HepG2 (cell line): ENCODE results near the gene ATXN1L. TPM values are rescaled to one million over a fixed set of nuclear protein-coding genes. Genes with fewer than 3 reads are reported as not detected.

Source experiments
- CBX1 ChIP-seq: IDR thresholded peaks from one replicate; pipeline ENCODE4 v1.6.1; 2016; ENCODE audit warnings: antibody characterized with exemption, low read depth
- CREM ChIP-seq, 2 experiments: sonication (generic) in 1 of 2; formaldehyde crosslinking in 1 of 2; IDR thresholded peaks; 2 replicates each; pipeline versions ENCODE4 v1.4.0 to v1.6.1; 2016 to 2020; ENCODE audit warnings: antibody characterized with exemption in 1 of 2, mild to moderate bottlenecking in 1 of 2, missing genetic modification reagents in 1 of 2
- HMG20B ChIP-seq: conservative IDR thresholded peaks from 2 replicates; pipeline ENCODE4 v1.6.1; 2016; ENCODE audit warnings: missing genetic modification reagents, missing compliant biosample characterization
- NBN ChIP-seq: fragments of 450-650 bp; conservative IDR thresholded peaks from 2 replicates; pipeline ENCODE4 v1.6.1; 2017
- RBM39 ChIP-seq: fragments of 200-400 bp; formaldehyde crosslinking; IDR thresholded peaks from one replicate; pipeline ENCODE4 v1.6.1; 2018; ENCODE audit warnings: antibody characterized with exemption, mild to moderate bottlenecking, low read depth, low read length; ENCODE audit not compliant: poor library complexity, severe bottlenecking
- SETDB1 ChIP-seq: sonication (generic); formaldehyde crosslinking; IDR thresholded peaks from 2 replicates; pipeline ENCODE4 v1.5.1; 2020; ENCODE audit warnings: missing genetic modification reagents, mild to moderate bottlenecking, borderline replicate concordance
- SRY ChIP-seq: sonication (generic); formaldehyde crosslinking; IDR thresholded peaks from 2 replicates; pipeline ENCODE4 v1.8.0; 2022; ENCODE audit warnings: mild to moderate bottlenecking, missing genetic modification reagents
- TP53 ChIP-seq: sonication (generic); formaldehyde crosslinking; conservative IDR thresholded peaks from 2 replicates; pipeline ENCODE4 v1.4.0; 2020; ENCODE audit warnings: missing genetic modification reagents
- ZNF234 ChIP-seq: sonication (generic); formaldehyde crosslinking; conservative IDR thresholded peaks from 2 replicates; pipeline ENCODE4 v1.5.1; 2020; ENCODE audit warnings: mild to moderate bottlenecking, missing genetic modification reagents
- ZNF430 ChIP-seq: sonication (generic); formaldehyde crosslinking; IDR thresholded peaks from 2 replicates; pipeline ENCODE4 v1.9.0; 2021; ENCODE audit warnings: mild to moderate bottlenecking, missing genetic modification reagents
- ZNF460 ChIP-seq: sonication (generic); formaldehyde crosslinking; IDR thresholded peaks from 2 replicates; pipeline ENCODE4 v1.5.1; 2020; ENCODE audit warnings: missing genetic modification reagents, mild to moderate bottlenecking, borderline replicate concordance
- ZNF780A ChIP-seq: sonication (generic); formaldehyde crosslinking; IDR thresholded peaks from 2 replicates; pipeline ENCODE4 v1.8.0; 2022; ENCODE audit warnings: mild to moderate bottlenecking, missing genetic modification reagents, moderate library complexity
- polyA plus RNA-seq, 8 experiments: library from polyadenylated mRNA; depleted of rRNA in 3 of 8; stranded (reverse) in 7 of 8; unstranded in 1 of 8; fragments of >200 nt; fragmentation: Illumina TruSeq in 4 of 8; extraction: Trizol in 4 of 8; gene quantifications; 2 replicates each; pipeline versions ENCODE4 v1.2.1 to v1.2.3, GENCODE V29; 2011 to 2016; ENCODE audit warnings: low read depth in 4 of 8, missing spikeins in 1 of 8, mixed read lengths in 1 of 8; ENCODE audit not compliant: insufficient read depth in 1 of 8
- total RNA-seq, 5 experiments: library from RNA; depleted of rRNA; stranded (reverse); fragments of >200 nt; fragmentation: Illumina TruSeq; extraction: Trizol; gene quantifications; 2 replicates each; pipeline ENCODE4 v1.2.3, GENCODE V29; 2016; ENCODE audit warnings: low read depth in 1 of 5
- TF ChIP-seq, protein P1 (sequence below): sonication (generic); formaldehyde crosslinking; IDR thresholded peaks from 2 replicates; pipeline ENCODE4 v1.5.1; 2020; ENCODE audit warnings: missing genetic modification reagents, mild to moderate bottlenecking, borderline replicate concordance
- TF ChIP-seq, protein P2 (sequence below): sonication (generic); formaldehyde crosslinking; IDR thresholded peaks from 2 replicates; pipeline ENCODE4 v1.5.1; 2020; ENCODE audit warnings: mild to moderate bottlenecking, missing genetic modification reagents
- TF ChIP-seq, protein P3 (sequence below): sonication (generic); formaldehyde crosslinking; IDR thresholded peaks from 2 replicates; pipeline ENCODE4 v1.5.1; 2020; ENCODE audit warnings: mild to moderate bottlenecking, missing genetic modification reagents, moderate library complexity
- TF ChIP-seq, protein P4 (sequence below): sonication (generic); formaldehyde crosslinking; IDR thresholded peaks from 2 replicates; pipeline ENCODE4 v1.5.1; 2020; ENCODE audit warnings: missing genetic modification reagents, mild to moderate bottlenecking, borderline replicate concordance
- TF ChIP-seq, protein P5 (sequence below): sonication (generic); formaldehyde crosslinking; IDR thresholded peaks from 2 replicates; pipeline ENCODE4 v1.4.0; 2020; ENCODE audit warnings: missing genetic modification reagents

The ATXN1L gene
- total and polyA plus RNA-seq, 2 of the 13 experiments (the other 11 are each of a cell fraction or from before 2014, with no cell fraction given): 20.0 to 22.4 TPM

DNA sequence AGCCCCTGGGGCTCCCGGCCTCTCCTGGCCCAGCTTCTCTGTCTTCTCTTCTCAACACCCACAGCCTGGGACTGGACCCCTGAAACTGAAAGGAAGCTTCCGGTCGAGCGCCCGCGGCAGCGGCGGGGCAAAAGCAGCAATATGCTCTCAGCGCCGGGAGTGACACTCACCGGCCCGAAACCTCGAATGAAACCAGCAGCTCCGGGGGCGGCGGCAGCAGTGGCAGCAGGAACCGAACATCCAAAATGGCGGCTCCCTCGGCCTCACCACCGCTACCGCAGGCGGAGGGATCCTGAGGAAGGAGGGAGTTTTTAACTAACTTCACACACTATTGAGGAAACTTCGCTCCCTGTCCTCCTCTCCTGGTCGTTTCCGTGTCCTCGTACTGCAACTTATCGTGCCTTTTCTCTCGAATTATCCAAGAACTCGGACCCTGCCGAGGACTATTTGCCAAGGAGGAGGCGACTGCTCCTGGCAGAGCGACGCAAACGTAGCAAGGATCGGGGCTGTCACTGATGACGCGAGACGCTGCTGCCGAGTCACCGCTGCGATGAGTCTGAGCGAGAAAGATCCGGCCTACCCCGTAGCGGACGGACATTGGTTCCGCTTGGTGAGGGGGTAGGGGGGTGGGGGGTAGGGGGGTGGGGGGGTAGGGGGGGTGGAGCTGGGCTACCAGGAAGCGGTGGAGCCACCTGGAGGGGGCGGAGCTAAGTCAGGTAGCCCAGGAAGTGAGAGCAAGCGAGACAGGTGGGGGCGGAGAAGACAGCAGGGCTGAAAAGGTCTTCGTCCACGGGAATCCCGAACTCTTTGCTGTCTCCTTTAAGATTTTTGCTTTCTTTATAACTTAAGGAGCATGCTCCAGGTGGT, 37.0 kb upstream of the ATXN1L start, which contains the start of gene AP1G1 (continued):
- TF ChIP-seq SRY (0 out of 2 replicates have a peak, but pooled peaks have one; percentile 53), ZNF780A (CRISPR knock-in tag) (no peak), ZNF460 (CRISPR knock-in tag) (no peak; the same call in 1 of the 2 replicates), CBX1 (peak; percentile 34), TP53 (0 out of 2 replicates have a peak, but pooled peaks have one; percentile 47), RBM39 (peak; percentile 95), NBN (no peak), ZNF234 (CRISPR knock-in tag) (no peak), SETDB1 (CRISPR knock-in tag) (no peak), HMG20B (CRISPR knock-in tag) (peak; percentile 67; the same call in 1 of the 2 replicates), CREM (IDR thresholded peaks at IDR 0.05) (peak; percentile 99), CREM (CRISPR knock-in tag; IDR thresholded peaks at IDR 0.05) (peak; percentile 84), ZNF430 (CRISPR knock-in tag) (peak; percentile 91)
- TF ChIP-seq, protein P1, sequence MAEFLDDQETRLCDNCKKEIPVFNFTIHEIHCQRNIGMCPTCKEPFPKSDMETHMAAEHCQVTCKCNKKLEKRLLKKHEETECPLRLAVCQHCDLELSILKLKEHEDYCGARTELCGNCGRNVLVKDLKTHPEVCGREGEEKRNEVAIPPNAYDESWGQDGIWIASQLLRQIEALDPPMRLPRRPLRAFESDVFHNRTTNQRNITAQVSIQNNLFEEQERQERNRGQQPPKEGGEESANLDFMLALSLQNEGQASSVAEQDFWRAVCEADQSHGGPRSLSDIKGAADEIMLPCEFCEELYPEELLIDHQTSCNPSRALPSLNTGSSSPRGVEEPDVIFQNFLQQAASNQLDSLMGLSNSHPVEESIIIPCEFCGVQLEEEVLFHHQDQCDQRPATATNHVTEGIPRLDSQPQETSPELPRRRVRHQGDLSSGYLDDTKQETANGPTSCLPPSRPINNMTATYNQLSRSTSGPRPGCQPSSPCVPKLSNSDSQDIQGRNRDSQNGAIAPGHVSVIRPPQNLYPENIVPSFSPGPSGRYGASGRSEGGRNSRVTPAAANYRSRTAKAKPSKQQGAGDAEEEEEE: no peak
- TF ChIP-seq, protein P2, sequence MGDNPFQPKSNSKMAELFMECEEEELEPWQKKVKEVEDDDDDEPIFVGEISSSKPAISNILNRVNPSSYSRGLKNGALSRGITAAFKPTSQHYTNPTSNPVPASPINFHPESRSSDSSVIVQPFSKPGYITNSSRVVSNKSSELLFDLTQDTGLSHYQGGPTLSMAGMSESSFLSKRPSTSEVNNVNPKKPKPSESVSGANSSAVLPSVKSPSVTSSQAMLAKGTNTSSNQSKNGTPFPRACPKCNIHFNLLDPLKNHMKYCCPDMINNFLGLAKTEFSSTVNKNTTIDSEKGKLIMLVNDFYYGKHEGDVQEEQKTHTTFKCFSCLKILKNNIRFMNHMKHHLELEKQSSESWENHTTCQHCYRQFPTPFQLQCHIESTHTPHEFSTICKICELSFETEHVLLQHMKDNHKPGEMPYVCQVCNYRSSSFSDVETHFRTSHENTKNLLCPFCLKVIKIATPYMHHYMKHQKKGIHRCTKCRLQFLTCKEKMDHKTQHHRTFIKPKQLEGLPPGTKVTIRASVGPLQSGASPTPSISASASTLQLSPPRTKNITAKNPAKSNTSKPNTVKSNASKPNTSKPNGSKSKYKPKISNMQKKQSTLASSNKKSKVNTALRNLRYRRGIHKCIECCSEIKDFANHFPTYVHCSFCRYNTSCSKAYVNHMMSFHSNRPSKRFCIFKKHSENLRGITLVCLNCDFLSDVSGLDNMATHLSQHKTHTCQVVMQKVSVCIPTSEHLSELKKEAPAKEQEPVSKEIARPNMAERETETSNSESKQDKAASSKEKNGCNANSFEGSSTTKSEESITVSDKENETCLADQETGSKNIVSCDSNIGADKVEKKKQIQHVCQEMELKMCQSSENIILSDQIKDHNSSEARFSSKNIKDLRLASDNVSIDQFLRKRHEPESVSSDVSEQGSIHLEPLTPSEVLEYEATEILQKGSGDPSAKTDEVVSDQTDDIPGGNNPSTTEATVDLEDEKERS: peak; percentile 32; the same call in 1 of the 2 replicates
- TF ChIP-seq, protein P3, sequence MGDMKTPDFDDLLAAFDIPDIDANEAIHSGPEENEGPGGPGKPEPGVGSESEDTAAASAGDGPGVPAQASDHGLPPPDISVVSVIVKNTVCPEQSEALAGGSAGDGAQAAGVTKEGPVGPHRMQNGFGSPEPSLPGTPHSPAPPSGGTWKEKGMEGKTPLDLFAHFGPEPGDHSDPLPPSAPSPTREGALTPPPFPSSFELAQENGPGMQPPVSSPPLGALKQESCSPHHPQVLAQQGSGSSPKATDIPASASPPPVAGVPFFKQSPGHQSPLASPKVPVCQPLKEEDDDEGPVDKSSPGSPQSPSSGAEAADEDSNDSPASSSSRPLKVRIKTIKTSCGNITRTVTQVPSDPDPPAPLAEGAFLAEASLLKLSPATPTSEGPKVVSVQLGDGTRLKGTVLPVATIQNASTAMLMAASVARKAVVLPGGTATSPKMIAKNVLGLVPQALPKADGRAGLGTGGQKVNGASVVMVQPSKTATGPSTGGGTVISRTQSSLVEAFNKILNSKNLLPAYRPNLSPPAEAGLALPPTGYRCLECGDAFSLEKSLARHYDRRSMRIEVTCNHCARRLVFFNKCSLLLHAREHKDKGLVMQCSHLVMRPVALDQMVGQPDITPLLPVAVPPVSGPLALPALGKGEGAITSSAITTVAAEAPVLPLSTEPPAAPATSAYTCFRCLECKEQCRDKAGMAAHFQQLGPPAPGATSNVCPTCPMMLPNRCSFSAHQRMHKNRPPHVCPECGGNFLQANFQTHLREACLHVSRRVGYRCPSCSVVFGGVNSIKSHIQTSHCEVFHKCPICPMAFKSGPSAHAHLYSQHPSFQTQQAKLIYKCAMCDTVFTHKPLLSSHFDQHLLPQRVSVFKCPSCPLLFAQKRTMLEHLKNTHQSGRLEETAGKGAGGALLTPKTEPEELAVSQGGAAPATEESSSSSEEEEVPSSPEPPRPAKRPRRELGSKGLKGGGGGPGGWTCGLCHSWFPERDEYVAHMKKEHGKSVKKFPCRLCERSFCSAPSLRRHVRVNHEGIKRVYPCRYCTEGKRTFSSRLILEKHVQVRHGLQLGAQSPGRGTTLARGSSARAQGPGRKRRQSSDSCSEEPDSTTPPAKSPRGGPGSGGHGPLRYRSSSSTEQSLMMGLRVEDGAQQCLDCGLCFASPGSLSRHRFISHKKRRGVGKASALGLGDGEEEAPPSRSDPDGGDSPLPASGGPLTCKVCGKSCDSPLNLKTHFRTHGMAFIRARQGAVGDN (CRISPR knock-in tag): peak; percentile 84
- TF ChIP-seq, protein P4, sequence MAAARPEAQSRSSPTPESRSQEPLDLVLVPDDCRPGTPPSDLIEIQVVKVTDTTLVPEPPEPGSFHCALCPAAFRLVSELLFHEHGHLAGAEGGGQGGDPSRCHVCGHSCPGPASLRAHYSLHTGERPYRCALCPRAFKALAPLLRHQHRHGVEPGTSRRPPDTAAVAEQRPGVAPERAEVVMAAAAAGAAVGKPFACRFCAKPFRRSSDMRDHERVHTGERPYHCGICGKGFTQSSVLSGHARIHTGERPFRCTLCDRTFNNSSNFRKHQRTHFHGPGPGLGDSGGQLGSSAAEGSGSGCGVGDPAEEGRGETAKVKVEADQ (CRISPR knock-in tag): no peak
- TF ChIP-seq, protein P5, sequence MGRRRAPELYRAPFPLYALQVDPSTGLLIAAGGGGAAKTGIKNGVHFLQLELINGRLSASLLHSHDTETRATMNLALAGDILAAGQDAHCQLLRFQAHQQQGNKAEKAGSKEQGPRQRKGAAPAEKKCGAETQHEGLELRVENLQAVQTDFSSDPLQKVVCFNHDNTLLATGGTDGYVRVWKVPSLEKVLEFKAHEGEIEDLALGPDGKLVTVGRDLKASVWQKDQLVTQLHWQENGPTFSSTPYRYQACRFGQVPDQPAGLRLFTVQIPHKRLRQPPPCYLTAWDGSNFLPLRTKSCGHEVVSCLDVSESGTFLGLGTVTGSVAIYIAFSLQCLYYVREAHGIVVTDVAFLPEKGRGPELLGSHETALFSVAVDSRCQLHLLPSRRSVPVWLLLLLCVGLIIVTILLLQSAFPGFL (CRISPR knock-in tag): no peak
